SKM-1 treated with dmso at 0.1 percent for 144 hours (cell line): ENCODE results near the gene ANKAR.
"Not testable (repeated sequence)": the region's sequence is repeated elsewhere in the genome, so short reads cannot be mapped to it uniquely, and the experiment has no call there.

ENCODE experiments used
- DNase-seq: peaks from one replicate; lab custom pipeline; 2025; ENCODE audit not compliant: unreplicated experiment; lab: John Stamatoyannopoulos, UW

Gene ANKAR, protein sequence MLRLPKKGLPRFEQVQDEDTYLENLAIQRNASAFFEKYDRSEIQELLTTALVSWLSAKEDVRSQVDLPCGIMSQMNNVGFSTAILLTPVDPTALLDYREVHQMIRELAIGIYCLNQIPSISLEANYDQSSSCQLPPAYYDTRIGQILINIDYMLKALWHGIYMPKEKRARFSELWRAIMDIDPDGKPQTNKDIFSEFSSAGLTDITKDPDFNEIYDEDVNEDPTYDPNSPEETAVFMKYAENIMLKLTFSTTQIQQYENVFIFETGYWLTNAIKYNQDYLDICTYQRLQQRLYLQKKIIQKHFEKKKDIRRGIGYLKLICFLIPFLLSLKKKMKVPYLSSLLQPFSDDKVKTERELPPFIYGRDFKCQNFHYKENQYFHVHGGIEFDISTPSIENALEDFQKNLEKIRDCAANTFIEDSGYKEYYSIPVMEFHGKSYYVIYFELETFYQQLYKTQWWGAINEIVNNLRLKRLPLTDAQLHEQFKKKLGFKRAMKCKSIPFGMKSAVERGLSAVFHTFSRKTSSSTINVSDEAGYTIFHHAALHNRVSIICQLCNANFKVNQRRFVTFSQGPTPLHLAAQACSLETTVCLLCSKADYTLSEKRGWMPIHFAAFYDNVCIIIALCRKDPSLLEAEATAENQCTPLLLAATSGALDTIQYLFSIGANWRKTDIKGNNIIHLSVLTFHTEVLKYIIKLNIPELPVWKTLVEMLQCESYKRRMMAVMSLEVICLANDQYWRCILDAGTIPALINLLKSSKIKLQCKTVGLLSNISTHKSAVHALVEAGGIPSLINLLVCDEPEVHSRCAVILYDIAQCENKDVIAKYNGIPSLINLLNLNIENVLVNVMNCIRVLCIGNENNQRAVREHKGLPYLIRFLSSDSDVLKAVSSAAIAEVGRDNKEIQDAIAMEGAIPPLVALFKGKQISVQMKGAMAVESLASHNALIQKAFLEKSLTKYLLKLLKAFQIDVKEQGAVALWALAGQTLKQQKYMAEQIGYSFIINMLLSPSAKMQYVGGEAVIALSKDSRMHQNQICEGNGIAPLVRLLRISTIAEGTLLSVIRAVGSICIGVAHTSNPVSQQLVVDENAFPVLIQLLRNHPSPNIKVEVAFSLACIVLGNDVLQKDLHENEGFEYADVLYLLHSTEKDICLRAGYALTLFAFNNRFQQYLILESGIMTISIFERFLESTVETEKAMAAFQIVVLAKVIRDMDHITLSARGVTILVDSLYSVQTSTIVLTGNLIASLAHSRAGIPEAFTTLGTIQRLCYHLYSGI (N-terminal part only)

DNA sequence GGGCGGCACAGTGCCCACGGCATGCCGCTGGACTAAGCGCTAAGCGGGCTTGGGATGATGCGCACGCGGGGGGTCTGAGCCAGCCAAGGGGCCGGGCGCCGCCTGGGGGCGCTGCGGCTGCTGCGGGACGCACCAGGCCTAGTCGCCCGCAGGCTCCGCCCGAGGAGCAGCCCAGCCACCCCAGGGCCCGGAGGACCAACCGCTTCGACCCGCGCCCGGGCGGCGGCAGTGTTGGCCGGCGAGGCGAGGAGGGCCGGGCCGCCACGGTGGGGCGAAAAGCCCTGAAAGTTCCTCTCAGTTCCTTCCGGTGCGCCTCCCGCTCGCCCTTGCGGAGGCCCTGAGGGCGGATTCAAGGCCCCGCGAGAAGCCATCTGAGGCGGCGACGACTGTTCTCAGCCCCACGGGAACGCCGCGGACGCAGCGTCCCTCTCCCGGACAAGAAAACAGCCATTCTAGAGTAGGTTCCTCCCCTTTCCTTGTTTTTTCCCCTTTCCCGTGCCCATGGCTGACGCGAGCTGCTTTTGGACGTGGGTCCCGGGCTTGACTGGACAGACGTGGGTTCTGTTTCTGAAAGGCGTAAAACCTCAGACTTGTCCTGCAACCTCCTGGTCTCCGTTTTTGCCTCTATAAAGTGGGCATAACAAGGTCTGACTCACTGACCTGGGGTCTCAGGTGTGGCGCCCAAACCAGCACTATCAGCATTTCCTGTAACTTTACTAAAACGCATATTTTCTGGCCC, at the start of gene ANKAR:
Gene ANKAR, plus strand, starts transcription at position 297 of the 739 bp plus-strand sequence. CDS start 1,821 bp downstream, outside the sequence.
- peak; percentile 73 for DNase-seq

DNA sequence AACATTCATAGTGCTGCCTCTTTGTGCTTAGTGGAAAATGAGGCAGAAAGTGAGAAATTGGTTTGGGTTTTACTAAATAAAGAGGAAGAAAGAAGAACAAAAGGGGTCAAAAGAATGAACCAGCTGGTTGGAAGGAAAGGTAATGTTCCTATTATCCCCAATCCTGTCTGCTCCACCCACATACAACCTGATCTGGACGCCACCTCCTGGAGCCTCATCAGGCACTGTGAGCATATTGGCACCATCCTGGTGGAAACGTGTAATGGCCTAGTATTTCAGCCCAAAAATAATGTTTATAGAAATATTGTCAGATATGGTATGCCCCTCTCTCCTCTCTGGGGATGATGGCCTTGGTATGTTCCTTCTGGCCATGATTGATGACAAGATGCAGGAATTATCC, 48.8 kb upstream of the ANKAR start:
- no peak for DNase-seq

DNA sequence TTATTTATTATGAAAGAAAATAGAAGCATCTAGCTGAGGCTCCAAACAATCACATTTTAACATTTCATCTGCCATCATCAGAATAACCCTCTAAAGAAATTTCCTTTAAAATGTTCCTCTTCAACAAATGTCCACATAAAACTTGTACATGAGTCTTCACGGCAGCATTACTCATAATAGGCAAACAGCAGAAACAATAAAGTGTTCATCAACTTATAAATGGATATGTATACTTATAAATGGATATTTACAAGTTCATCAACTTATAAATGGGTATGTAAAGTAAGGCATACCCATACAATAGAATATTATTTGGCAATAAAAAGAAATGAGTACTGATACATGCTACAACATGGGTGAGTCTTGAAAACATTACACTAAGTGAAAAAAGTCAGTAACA, 46.7 kb upstream of the ANKAR start:
- no peak for DNase-seq

DNA sequence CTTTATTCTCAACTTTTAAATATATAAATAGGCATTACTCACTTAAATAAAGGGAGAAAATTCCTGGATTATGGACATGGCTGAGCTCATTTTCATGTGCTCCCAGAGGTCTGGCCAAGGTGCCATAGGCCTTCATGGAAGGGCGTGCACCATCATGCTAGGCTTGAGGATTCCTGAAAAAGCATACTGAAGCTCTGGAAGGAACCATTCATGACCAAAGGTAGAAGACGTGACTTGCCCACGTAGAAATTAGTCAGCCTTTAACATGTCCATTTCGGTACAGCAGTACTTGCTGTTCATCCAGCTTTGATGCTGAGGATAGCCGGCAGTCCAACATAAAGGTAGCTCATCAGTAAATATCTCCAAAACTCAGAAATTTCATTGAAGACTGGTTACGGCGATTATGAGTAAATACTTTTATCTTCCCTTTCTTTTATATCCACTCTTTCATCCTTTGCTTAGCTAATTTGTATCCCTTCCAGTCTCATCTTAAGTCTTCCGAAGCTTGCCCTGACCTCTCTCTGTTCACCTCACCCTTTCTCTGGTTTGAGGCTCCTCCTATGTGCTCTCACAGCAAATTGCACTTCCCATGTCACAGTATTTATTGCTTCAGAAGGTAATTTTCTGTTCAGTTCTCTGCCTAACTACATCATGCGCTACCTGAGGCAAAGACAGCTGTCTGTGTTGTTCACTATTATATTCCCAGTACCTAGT, 45.5 kb upstream of the ANKAR start:
- no peak for DNase-seq

DNA sequence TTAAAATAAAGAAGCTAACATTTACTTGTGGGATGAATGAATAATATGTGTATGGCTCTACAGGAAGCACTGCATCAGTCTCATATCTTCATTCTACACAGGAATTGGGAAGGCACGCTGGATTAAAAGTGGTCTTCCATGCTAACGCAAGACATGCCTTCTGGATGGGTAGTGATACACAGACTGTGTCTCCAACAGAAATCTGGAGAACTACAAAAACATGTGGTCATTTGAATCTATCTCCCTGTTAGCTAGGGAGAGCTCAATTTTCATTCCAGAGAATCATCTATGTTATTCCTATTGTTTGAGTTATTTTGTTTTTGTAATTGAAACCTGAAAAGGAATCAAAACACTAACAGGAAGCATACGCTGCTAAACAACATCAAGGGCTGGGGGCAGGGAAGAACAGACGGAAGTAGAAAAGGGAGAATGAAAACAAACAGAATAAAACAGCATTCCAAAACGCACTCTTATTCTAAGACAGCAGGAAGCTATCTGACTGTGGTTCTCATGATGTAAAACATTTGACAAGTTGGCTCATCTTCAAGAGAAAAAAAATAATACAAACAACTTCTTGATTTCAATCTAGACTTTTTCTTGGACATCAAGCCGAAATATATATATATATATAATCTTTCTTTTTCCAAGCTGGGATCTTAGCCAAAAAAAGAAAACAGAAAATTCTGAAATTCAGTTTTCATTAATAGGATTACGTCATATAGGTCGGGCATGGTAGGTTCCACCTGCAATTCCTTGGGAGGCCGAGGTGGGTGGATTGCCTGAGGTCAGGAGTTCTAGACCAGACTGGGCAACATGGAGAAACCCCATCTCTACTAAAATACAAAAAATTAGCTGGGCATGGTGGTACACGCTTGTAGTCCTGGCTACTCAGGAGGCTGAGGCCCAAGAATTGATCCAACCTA, 44.7 kb upstream of the ANKAR start:
- DNase-seq = no peak

GRCh38 chr2:189631849-189632248, 42.6 kb upstream of the ANKAR start:
- no peak for DNase-seq

GRCh38 chr2:189633392-189633811, 41.1 kb upstream of the ANKAR start:
- no peak for DNase-seq

DNA sequence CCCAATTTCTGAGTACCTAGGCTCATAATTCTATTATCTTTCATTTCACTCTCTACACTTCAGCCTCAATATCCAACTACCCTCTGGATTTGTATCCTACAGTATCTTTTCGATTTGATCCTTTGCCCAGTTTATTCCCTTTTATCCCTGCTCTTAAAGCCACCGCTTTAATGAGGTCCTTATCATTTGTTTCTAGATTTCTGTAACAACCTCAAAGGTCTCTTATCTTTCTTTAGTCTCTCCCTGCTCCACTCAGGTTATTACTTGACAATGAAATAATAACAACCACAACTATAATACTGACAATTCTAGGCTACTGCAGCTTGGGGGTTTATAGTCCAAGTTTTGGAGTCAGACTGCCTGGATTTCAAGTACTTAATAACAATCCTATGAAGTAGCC, 39.1 kb upstream of the ANKAR start:
- DNase-seq = no peak

DNA sequence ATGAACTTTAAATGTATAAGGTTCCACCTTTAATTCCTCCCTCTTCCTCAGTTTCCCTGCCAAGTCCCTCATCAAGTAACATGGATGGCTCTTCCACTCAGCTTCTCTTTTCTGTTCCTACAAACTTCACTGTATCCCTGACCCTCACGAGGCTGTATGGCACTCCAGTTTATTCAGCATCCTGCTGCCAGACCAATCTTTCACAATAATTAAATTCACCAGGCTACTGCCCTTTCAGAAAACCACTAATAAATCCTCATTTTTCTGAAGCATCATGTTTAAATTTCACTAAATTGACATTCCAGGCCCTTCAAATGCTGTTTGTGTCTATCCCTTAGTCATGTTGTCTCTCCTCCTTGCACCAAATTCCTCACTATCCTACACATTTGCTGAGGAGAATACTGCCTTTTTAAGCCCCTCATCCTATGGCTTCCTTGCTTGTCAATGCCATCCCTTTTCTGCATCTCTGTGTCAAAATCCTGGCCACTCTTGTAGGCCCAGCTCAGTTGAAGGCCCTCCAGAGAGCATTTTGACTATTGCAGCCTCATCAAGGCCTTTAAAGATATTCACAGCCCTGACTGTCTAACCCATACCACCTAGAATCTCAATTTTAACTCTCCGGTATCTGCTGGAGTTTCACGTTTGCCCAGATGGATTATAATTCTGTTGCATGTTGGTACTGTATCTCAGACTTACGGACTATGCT, 36.0 kb upstream of the ANKAR start:
- DNase-seq = no peak

- DNase-seq = no peak
These were observed 35.4 kb upstream of the ANKAR start for GRCh38 chr2:189639007-189639609.

- DNase-seq = no peak
These were observed 33.5 kb upstream of the ANKAR start for GRCh38 chr2:189641002-189641401.

DNA sequence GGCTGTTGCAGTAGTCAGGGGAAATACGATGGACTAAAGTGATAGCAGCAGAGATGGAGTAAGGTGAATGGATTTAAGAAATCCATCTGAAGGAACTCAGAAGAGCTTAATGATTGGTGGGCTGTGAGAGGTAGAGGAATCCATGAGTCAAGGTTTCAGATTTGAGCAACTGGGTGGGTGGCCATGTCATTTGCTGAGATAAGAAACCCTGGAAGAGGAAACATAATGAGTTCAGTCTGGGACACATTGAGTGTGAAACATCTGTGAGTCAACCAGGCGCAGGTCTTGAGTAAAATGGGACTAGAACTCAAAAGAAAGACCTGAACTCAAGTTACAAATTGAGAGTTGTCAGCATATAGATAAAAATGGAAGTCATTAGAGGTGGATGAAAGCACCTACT, 32.9 kb upstream of the ANKAR start:
- DNase-seq = no peak

DNA sequence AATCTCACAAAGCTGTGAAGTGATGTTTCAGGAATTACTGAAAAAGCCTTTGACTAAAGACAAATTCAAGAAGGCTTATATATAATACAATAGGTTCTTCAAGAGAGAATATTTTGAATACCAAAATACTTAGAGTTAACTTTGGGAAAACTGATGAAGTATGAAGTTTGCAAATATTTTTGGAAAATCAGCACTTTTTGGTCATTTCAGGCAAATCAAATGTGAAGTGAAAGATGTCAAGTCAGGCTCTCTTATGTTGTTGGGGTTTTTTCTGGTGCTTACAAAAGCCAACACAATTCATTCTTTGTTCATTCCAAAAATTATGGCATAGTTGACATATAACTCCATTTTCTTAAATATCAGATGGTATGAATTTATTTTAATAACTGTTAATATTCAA, 27.9 kb upstream of the ANKAR start:
- no peak for DNase-seq

- DNase-seq = peak; percentile 12
These were observed 25.5 kb upstream of the ANKAR start for GRCh38 chr2:189648846-189649509.

GRCh38 chr2:189651284-189651683, 23.2 kb upstream of the ANKAR start:
- no peak for DNase-seq

DNA sequence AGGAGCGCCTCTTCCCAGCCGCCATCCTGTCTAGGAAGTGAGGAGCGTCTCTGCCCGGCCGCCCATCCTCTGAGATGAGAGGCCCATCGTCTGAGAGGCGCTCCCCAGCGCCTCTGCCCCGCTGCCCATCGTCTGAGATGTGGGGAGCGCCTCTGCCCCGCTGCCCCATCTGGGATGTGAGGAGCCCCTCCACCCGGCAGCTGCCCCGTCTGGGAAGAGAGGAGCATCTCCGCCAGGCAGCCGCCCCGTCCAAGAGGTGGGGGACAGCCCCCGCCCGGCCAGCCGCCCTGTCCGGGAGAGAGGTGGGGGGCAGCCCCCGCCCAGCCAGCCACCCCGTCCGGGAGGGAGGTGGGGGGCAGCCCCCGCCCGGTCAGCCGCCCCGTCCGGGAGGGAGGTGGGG, 21.0 kb upstream of the ANKAR start:
- DNase-seq = not testable (repeated sequence)

DNA sequence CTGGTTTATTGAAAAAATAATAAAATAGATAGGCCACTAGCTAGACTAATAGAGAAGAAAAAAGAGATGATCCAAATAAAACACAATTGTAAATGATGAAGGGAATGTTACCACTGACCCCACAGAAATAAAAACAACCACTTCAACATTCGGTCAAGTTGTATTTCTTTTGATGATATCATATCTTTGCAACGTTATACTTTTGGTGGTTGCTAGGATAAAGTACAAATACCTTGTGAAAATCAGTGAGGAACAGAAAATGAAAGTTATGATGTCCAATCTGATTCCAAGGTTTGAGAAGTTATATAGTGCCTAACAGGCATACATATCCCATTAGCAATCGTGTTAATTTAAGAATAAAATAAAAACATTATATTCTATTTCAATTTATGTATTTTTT, 19.8 kb upstream of the ANKAR start:
- DNase-seq = no peak
